Mucosa of descending colon (tissue), 3 donors: Measurements from ENCODE around the gene RPL36AL. TPM values are rescaled to one million over a fixed set of nuclear protein-coding genes. Genes with fewer than 3 reads are reported as not detected.
A peak's percentile ranks its signal among the peaks of the same experiment; 100 is the strongest.

Experiments
- ATAC-seq: fragments of 200-7000 bp; cut with Tn5 transposase; one replicate; pipeline ENCODE4 v1.9.1; 2020; ENCODE audit warnings: mild to moderate bottlenecking, moderate library complexity
- DNase-seq, 3 donors: peaks; one replicate each; pipeline ENCODE4 v3.0.0-alpha.2; 2020
- H3K36me3 ChIP-seq: fragments of 200-600 bp; one replicate; pipeline ENCODE4 v1.8.0; 2021; ENCODE audit warnings: low read depth, mild to moderate bottlenecking
- H3K4me1 ChIP-seq: fragments of 200-600 bp; one replicate; pipeline ENCODE4 v1.8.0; 2021; ENCODE audit warnings: low read depth, mild to moderate bottlenecking
- H3K4me3 ChIP-seq: fragments of 200-600 bp; one replicate; pipeline ENCODE4 v1.8.0; 2021; ENCODE audit warnings: mild to moderate bottlenecking
- H3K9me3 ChIP-seq: fragments of 200-600 bp; one replicate; pipeline ENCODE4 v1.8.0; 2021; ENCODE audit warnings: mild to moderate bottlenecking
- intact Hi-C, 2 donors: fragments of 100-400 bp; cut with DNase I in 1 of 2; cut with micrococcal nuclease in 1 of 2; formaldehyde crosslinking; loops; one replicate each; pipeline versions ENCODE4 v1.11.0 to v1.11.1; 2022; cut with DNase I, micrococcal nuclease
- total RNA-seq, 3 donors: library from RNA; stranded (reverse); fragmentation: NEBNext Ultra II Directional in 2 of 3; extraction: Animal tissue kit (Norgen Biotek cat#: 25700) in 2 of 3; gene quantifications; one replicate each; pipeline versions ENCODE4 v1.2.1 to v1.2.4, GENCODE V29; 2021 to 2023
- TF ChIP-seq, protein P1 (sequence below): fragments of 200-600 bp; IDR thresholded peaks from one replicate; pipeline ENCODE4 v1.8.0; 2022; ENCODE audit warnings: antibody characterized with exemption, mild to moderate bottlenecking
- donor health status: DM: no; HTN: no; CAD: no; lungs with moderate emphysema.
- donor health status: DM: no; HTN: no; CAD: no.
- donor health status: DM: no; HTN: yes; CAD: no.

RPL36AL gene
- total RNA-seq, 3 donors from 2014 or later = 146 to 197 (median 178) TPM

DNA sequence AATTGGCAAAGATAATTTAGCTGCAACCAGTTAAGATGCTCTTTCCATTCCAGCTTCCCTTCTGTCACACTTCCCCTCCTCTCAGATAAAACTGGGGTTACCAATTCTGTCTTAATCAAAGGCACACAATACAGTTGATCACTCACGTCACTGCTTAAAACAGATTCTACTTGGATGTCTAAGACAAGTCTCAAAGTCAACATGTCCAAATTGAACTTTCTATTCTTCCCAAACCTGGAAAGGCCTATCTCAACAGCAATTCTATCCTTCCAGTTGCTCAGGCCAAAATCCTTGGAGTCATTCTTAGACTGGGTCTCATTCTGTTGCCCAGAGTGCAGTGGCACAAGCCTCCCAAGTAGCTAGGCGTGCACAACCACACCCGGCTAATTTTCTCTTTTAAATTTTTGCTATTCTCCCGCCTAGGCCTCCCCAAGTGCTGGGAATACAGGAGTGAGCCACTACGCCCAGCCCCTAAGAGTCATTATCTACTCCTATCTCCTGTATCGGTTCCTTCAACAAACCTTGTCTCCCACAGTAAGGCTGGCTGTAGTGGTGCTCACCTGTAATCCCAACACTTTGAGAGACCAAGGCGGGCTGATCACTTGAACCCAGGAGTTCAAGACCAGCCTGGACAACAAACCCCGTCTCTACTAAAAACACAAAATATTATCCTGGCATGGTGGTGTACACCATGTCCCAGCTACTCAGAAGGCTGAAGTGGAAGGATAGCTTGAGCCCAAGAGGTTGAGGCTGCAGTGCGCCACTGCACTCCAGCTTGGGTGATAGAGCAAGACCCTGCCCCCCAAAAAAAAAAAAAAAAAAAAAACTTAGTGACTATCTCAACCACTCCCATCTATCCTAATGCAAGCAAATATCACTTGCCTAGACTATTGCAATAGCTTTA lies 39.0 kb downstream of the RPL36AL start:
- intact Hi-C loops = no loop called here
- TF ChIP-seq, protein P1, sequence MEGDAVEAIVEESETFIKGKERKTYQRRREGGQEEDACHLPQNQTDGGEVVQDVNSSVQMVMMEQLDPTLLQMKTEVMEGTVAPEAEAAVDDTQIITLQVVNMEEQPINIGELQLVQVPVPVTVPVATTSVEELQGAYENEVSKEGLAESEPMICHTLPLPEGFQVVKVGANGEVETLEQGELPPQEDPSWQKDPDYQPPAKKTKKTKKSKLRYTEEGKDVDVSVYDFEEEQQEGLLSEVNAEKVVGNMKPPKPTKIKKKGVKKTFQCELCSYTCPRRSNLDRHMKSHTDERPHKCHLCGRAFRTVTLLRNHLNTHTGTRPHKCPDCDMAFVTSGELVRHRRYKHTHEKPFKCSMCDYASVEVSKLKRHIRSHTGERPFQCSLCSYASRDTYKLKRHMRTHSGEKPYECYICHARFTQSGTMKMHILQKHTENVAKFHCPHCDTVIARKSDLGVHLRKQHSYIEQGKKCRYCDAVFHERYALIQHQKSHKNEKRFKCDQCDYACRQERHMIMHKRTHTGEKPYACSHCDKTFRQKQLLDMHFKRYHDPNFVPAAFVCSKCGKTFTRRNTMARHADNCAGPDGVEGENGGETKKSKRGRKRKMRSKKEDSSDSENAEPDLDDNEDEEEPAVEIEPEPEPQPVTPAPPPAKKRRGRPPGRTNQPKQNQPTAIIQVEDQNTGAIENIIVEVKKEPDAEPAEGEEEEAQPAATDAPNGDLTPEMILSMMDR = no peak
- DNase-seq = no peak
- H3K4me3 ChIP-seq = no peak overlapping the region
- peaks cover 14% of the 10 kb centered on the region for H3K4me1 ChIP-seq
- H3K9me3 ChIP-seq = no peaks in the 10 kb centered on the region
- peaks cover 4% of the 10 kb centered on the region for H3K36me3 ChIP-seq
- ATAC-seq = no peak

DNA sequence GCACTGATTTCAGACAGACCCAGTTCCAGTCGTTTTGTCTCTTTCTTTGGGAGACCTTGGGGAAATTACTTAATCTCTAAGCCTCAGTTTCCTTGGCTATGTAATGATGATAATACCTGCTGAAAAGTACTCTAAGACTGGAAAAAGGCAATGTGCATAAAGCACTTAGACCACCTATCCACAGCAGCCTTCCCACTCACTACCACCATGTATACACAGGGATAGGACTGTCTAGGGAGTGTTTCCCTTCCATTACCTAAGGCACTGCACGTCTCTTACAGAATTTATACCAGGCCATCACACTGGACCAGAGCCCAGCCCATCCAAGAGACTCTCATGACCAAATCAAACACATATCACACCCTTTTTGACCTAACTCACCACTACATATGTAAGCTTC lies 40.6 kb downstream of the RPL36AL start:
- H3K36me3 ChIP-seq = no peaks in the 10 kb centered on the region
- H3K9me3 ChIP-seq = no peaks in the 10 kb centered on the region

DNA sequence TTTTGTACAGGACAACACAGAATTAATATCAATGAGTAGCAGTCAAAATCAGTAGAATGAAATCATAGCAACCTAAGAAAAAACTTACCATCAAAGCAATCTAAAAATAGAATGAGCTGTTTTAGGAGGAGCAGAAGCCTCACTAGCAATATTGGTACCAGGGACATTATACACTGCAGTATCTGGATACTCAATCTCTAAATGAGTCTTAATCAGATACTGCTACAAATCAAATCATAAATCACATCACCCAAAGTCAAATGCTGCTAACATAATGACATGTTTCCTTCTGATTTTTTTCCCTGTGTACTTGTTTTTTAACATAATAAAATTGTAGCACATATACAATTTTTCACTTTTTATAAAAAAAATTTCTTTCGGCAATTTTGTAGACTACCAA lies 42.3 kb downstream of the RPL36AL start:
- intact Hi-C loops = no loop called here
- DNase-seq (no peak), ATAC-seq (no peak)
- no peaks in the 10 kb centered on the region for H3K4me1 ChIP-seq
- H3K4me3 ChIP-seq = no peak overlapping the region
- H3K9me3 ChIP-seq = no peaks in the 10 kb centered on the region
- no peaks in the 10 kb centered on the region for H3K36me3 ChIP-seq
- TF ChIP-seq, protein P1 = no peak

More for the DNA sequence above, 40.6 kb downstream of the RPL36AL start:
- TF ChIP-seq, protein P1 = no peak
- Histone ChIP-seq H3K4me1 (peaks cover 14% of the 10 kb centered on the region), H3K4me3 (no peak overlapping the region)
- ATAC-seq (peak; percentile 20), DNase-seq (no peak)
- intact Hi-C loops = no loop called here

DNA sequence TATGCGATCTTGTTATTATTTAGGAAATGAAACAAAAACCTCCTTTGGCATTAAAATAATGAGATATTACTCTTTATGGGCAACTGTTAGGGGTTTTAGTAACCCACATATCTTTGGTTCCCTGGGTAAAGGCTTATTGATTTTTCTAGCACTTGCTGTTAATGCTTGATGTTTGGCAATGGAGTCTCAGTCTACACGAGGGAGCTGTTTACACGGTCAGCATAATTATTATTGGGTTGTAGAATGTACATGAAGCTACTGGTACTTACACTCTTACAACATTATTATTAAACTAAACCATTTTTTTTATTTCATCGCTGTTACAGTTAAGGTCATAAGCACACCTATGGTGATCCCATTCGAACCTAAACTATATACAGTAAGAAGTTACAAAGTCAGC lies 46.4 kb downstream of the RPL36AL start:
- TF ChIP-seq, protein P1 = no peak
- intact Hi-C loops = no loop called here
- ATAC-seq = no peak
- no peaks in the 10 kb centered on the region for H3K9me3 ChIP-seq
- H3K4me1 ChIP-seq = no peaks in the 10 kb centered on the region
- no peak overlapping the region for H3K4me3 ChIP-seq
- no peaks in the 10 kb centered on the region for H3K36me3 ChIP-seq
- no peak for DNase-seq

DNA sequence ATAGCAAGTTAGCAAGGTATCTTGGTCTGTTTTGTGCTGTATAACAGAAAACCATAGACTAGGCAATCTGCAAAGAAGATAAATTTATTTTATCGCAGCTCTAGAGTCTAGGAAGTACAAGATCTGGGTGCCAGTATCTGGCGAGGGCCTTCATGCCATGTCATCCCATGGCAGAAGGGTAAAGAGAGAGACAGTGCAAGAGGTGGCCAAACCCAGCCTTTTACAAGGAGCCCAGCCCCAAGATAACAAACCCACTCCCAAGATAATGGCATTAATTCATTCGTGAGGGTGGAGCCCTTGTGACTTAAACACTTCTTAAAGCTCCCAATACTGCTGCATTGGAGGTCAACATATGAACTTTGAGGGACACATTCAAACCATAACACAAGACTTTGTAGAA lies 51.1 kb downstream of the RPL36AL start:
- no peak for ATAC-seq
- Histone ChIP-seq H3K9me3 (no peaks in the 10 kb centered on the region), H3K4me1 (no peaks in the 10 kb centered on the region), H3K36me3 (no peaks in the 10 kb centered on the region), H3K4me3 (no peak overlapping the region)
- no peak for DNase-seq
- intact Hi-C loops = no loop called here
- TF ChIP-seq, protein P1 = no peak

Other genes with a start within 250 kb of the RPL36AL start
- 1,000 to 10,000 TPM; 1,102 to 1,301 (median 1,154) TPM for gene RPS29, start 34.2 kb downstream of the RPL36AL start, total RNA-seq
- 10 to 100 TPM; 15.3 to 19.7 (median 17.5) TPM for gene LRR1, start 21.7 kb downstream of the RPL36AL start, total RNA-seq
- gene MGAT2, start 173 bp upstream of the RPL36AL start, total RNA-seq = 10 to 100 TPM; 28.7 to 64.5 (median 34.6) TPM
- gene DNAAF2, start 14.6 kb upstream of the RPL36AL start, total RNA-seq = 1 to 10 TPM; 6.6 to 8.8 (median 6.8) TPM
- gene POLE2, start 67.6 kb upstream of the RPL36AL start, total RNA-seq = 1 to 10 TPM; 1.7 to 8.1 (median 2.9) TPM
- 10 to 100 TPM in 1 of 3 donors, 1 to 10 TPM in 2; 1.8 to 12.5 (median 2.7) TPM for gene KLHDC1, start 72.5 kb upstream of the RPL36AL start, total RNA-seq
- 10 to 100 TPM; 65.2 to 83.0 (median 75.0) TPM for gene KLHDC2, start 147.5 kb upstream of the RPL36AL start, total RNA-seq
- 10 to 100 TPM; 54.8 to 68.9 (median 66.6) TPM for gene NEMF, start 232.2 kb upstream of the RPL36AL start, total RNA-seq